Right ventricle myocardium superior (tissue), 1 donor: ENCODE results near the gene CRYZL1. TPM values are rescaled to one million over a fixed set of nuclear protein-coding genes. Genes with fewer than 3 reads are reported as not detected.

ENCODE experiments used
- ATAC-seq: fragments of 200-7000 bp; cut with Tn5 transposase; one replicate; pipeline ENCODE4 v1.9.1; 2020; ENCODE audit warnings: mild to moderate bottlenecking; ENCODE audit not compliant: poor library complexity
- DNase-seq: peaks from one replicate; pipeline ENCODE4 v3.0.0-alpha.2; 2020
- intact Hi-C: fragments of 100-400 bp; cut with DNase I; formaldehyde crosslinking; loops from one replicate; pipeline ENCODE4 v1.11.2; 2022
- total RNA-seq: library from RNA; stranded (reverse); fragmentation: NEBNext Ultra II Directional; extraction: Animal tissue kit (Norgen Biotek cat#: 25700); gene quantifications from one replicate; pipeline ENCODE4 v1.2.1, GENCODE V29; 2021
- donor health status: DM: no; HTN: yes; CAD: no; lungs with severe emphysema.

CRYZL1 gene
- total RNA-seq, 1 donor from 2014 or later, result 24.7 TPM

GRCh38 chr21:33664135-33664534 is 22.6 kb upstream of the CRYZL1 start:
- intact Hi-C loops, result no loop called here
- ATAC-seq, result no peak
- DNase-seq, result no peak

DNA sequence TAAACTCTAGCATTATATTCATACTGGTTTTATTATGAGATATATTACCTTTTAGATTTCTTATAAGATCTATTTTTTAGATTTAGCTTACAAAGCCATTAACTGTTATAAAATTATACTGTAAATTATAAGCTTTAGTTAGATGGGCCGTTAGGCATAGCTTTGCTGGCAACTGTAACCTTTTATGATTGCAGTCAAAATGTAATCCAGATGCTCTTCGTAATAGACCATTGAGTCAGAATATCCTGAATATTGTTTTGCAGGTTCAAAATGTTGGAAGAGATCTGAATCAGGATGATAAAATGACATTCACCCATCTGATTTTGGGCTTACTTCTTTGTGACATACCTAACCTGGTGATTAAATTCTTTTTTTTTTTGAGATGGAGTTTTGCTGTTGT is 21.7 kb upstream of the CRYZL1 start:
- DNase-seq (no peak), ATAC-seq (no peak)
- intact Hi-C loops, result no loop called here

- intact Hi-C loops, result no loop called here
- ATAC-seq (no peak), DNase-seq (no peak)
Observed at GRCh38 chr21:33662046-33662445, 20.5 kb upstream of the CRYZL1 start.

DNA sequence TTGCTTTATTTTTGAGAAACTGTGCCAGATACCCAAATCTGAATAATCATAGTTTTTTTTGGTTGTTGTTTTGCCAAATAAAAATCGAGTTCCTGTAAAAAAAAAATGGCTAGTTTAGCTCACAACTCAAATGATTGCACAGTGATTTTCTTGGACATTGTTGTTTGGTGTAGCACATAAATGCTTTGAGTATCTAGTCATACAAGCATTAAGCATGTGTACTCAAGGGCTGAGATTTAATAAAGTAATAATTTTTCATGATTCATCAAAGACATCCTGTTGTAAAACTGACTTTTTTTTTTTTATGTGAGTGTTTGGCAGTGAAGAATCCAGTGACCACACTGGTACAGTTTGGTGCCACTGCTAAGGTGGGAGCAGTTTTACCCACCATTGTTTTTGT is 19.6 kb upstream of the CRYZL1 start:
- DNase-seq (no peak), ATAC-seq (no peak)
- intact Hi-C loops, result no loop called here

DNA sequence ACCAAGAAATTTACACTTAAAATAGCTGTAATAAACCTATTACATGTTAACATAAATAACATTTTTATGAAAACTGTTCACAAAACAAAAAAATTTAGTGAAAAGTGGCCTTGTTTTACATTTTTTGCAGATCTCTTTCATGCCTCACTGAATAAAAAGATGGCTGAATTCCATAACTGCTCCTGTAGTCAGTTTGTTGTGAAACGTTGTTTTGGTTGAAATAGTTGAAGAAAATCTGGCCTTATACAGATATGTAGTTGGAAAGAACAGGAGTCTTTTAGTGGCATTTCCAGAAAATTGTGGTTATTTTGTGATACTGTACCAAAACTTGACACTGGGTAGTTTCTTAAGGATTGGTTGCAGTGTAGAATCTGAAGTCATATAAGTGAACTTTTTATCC is 18.9 kb upstream of the CRYZL1 start:
- intact Hi-C loops, result no loop called here
- no peak for DNase-seq
- no peak for ATAC-seq

GRCh38 chr21:33659568-33659949 is 18.0 kb upstream of the CRYZL1 start:
- intact Hi-C loops, result no loop called here
- ATAC-seq (no peak), DNase-seq (no peak)

GRCh38 chr21:33658919-33659567 is 17.5 kb upstream of the CRYZL1 start:
- DNase-seq, result no peak
- intact Hi-C loops, result no loop called here
- ATAC-seq, result no peak

DNA sequence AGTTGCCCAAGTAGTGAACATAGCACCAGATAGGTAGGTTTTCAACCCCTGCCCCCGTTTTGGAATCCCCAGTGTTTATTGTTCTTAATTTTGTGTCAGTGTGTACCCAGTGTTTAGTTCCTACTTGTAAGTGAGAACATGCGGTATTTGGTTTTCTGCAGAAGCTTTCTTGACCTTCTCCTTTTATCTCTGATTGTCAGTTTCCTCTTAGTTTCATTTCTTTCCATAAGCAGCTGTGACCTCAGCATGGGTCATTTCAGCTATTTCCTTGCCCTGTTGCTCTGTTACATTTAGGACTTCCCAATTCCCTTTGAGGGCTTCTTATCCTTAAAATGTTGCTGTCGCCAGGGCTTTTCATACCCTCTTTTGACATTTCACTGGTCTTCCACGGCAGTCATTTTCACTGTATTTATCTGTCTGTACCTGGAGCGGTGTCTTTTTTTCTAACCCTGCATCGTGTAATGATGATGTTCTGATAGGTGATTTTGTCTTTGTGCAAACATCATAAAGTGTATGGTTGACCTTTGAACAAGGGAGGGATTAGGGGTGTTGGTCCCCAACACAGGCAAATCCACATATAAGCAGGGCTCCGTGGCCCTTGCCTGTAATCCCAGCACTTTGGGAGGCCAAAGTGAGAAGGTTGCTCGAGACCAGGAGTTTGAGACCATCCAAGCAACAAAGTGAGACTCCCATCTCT is 15.7 kb upstream of the CRYZL1 start:
- DNase-seq, result no peak
- intact Hi-C loops, result no loop called here
- ATAC-seq, result peak; percentile 45

GRCh38 chr21:33655588-33656221 is 14.2 kb upstream of the CRYZL1 start:
- intact Hi-C loops, result no loop called here
- no peak for ATAC-seq
- DNase-seq, result no peak

- no peak for DNase-seq
- ATAC-seq, result no peak
- intact Hi-C loops, result no loop called here
Observed at GRCh38 chr21:33654412-33654811, 12.9 kb upstream of the CRYZL1 start.

- intact Hi-C loops, result no loop called here
- no peak for DNase-seq
- ATAC-seq, result peak; percentile 42
Observed at GRCh38 chr21:33651965-33652680, 10.6 kb upstream of the CRYZL1 start.

- intact Hi-C loops, result no loop called here
- no peak for ATAC-seq
- no peak for DNase-seq
Observed at GRCh38 chr21:33650929-33651509, 9.5 kb upstream of the CRYZL1 start.

- intact Hi-C loops, result no loop called here
- ATAC-seq, result no peak
- DNase-seq, result no peak
Observed at GRCh38 chr21:33650230-33650629, 8.7 kb upstream of the CRYZL1 start.

DNA sequence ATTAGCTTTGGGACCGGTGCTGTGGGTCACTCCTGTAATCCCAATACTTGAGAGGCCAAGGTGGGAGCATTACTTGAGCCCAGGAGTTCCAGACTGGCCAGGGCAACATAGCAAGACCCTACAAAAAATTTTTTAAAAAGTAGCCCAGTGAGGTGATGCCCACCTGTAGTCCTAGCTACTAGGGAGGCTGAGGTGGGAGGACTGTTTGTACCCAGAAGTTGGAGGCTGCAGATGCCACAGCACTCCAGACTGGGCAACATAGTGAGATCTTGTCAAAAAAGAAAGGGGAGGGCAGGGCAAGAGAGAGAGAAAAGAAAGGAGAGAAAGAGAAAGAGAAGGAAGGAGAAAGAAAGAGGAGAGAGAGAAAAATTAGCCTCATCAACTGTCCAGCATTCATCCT is 7.0 kb upstream of the CRYZL1 start:
- DNase-seq (no peak), ATAC-seq (no peak)
- intact Hi-C loops, result no loop called here

GRCh38 chr21:33647587-33647986 is 6.0 kb upstream of the CRYZL1 start:
- intact Hi-C loops, result no loop called here
- no peak for DNase-seq
- no peak for ATAC-seq

DNA sequence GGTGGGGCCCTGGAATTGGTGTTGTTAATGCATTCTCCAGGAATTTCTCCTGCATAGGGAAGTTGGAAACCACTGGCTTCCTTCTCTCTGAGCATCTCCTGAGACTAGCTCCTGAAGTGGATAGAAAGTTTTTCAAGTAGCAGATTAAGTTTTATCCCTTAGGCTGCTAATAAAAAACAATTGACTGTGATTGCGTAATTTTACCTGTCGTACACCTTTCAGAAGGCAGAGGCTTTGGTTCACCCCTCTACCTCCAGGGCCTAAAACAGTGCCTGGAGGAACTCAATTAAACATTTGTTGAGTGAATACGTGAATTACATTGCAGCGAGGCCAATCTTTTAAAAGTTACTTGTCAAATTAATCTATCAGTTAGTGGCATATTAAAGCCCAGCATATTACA is 4.2 kb upstream of the CRYZL1 start:
- ATAC-seq (no peak), DNase-seq (no peak)
- intact Hi-C loops, result no loop called here

- DNase-seq (peak; percentile 56), ATAC-seq (no peak)
- intact Hi-C loops, result no loop called here
Observed at GRCh38 chr21:33644383-33645074, 3.0 kb upstream of the CRYZL1 start.

DNA sequence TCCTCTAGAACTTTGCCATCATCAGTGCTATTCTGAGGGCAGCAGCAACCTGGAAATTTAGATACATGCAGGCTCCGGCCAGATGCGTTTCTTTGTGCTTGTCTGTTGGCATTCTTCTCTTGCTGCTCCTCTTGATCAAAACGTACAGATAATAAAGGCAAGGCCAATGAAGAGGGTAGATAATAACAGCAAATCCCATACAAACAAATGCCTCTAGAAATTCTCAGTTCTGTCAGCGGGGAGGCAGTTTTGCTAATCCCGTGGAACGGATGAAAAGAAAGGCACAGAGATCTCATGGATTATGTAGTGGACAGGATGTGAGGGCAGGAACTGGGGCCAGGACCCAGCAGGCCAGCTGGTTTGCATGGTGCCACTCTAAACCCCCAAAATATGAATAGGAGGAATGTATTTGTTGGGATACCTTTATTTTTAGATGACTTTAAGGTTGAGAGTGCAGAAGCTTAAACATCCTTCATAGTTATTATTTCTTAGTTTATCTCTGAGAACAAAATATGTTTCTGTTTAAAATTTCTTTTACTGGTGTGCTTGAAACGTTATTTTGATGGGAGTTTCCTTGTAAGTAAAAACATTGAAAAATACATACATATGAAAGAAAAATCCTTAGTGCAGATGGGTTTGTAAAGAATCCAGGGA is 2.2 kb upstream of the CRYZL1 start:
- DNase-seq, result no peak
- intact Hi-C loops, result no loop called here
- ATAC-seq, result no peak
